Astrocyte (in vitro differentiated cells and primary cell): ENCODE data around the gene C2orf76.

Source experiments
- EZH2 ChIP-seq: IDR thresholded peaks from 2 replicates; pipeline ENCODE4 v1.6.1; 2012; ENCODE audit warnings: mild to moderate bottlenecking, low read length, inconsistent platforms; ENCODE audit not compliant: insufficient read depth
- TF ChIP-seq, protein P1 (sequence below): IDR thresholded peaks from 2 replicates; pipeline ENCODE4 v1.5.1; 2011; ENCODE audit warnings: low read depth, mild to moderate bottlenecking, inconsistent platforms, low read length, moderate library complexity; ENCODE audit not compliant: insufficient read depth

DNA sequence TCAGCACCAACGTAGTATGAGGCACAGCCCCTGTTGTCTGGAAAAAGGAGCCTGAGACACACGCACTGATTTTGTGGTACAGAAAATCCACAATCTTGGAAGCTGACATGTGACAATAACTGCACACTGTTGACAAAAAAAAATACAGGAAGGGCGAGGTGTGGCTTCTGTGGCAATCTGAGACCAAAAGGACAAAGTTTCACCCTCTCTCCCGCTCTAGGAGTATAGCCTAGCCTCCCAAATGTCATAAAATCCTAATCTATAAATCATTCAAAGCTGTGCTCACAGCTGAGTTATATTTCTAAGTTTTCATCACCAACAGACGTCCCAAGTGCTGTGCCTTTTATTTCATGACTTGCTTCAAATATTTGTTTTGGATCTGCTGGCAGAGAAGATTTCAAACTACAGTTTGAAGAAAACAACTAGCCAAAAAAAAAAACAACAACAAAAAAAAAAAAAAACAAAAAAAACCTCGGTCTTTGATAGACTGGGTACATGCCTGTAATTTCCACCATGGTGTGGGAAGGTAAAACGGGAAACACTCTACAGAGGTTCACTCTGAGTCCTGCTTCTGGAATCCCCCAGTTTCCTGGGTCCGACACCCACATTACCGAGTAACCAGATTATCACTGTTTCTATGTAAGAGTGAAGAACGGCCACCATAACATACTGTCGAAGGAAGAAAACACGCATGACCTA lies 61.0 kb downstream of the C2orf76 start:
- TF ChIP-seq, protein P1, sequence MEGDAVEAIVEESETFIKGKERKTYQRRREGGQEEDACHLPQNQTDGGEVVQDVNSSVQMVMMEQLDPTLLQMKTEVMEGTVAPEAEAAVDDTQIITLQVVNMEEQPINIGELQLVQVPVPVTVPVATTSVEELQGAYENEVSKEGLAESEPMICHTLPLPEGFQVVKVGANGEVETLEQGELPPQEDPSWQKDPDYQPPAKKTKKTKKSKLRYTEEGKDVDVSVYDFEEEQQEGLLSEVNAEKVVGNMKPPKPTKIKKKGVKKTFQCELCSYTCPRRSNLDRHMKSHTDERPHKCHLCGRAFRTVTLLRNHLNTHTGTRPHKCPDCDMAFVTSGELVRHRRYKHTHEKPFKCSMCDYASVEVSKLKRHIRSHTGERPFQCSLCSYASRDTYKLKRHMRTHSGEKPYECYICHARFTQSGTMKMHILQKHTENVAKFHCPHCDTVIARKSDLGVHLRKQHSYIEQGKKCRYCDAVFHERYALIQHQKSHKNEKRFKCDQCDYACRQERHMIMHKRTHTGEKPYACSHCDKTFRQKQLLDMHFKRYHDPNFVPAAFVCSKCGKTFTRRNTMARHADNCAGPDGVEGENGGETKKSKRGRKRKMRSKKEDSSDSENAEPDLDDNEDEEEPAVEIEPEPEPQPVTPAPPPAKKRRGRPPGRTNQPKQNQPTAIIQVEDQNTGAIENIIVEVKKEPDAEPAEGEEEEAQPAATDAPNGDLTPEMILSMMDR: no peak
- no peak for TF ChIP-seq EZH2
